GM21619 (cell line): ENCODE data around the gene OAS1.

Source experiments
- ATAC-seq: cut with Tn5 transposase; IDR thresholded peaks from one replicate; pipeline ENCODE4 v1.9.1; 2021; ENCODE audit not compliant: unreplicated experiment

Gene OAS1

GRCh38 chr12:112906712-112907414, at the start of gene OAS1:
Gene OAS1 (plus strand): TSS chr12:112906962. CDS start chr12:112907040, 78 bp downstream.
- ATAC-seq: peak; percentile 72

- no peak for ATAC-seq
Observed at GRCh38 chr12:112859291-112859690, 47.5 kb upstream of the OAS1 start.

GRCh38 chr12:112860181-112860580, 46.6 kb upstream of the OAS1 start:
- no peak for ATAC-seq

- ATAC-seq: no peak
Observed at GRCh38 chr12:112861284-112861683, 45.5 kb upstream of the OAS1 start.

GRCh38 chr12:112862636-112863290, 44.0 kb upstream of the OAS1 start:
- no peak for ATAC-seq

DNA sequence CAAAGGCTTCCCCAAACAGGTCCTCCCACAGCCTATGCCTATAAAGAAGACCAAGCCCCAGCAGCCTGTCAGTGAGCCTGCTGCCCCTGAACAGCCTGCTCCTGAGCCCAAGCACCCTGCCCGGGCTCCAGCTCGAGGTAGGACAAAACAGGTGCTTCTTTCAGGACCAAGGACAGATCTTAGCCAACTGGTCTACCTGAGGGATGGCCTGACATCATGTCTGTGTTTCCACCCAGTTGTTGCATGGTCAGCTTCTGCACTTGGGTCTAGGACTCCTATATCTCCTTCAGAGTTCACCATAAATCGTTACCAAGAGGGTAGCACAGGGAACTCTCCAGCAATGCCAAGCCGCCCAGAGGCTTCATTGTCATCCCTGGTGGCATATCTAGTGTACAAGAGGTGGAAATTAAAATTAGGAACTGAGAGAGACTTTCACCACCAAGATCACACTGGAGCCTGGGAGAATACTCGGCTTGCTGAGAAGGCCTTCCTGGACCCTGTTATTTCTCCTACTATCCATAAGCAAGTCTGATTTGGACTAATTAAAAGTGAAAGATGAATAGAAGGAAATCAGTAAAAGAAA, 38.2 kb upstream of the OAS1 start:
- ATAC-seq: no peak

DNA sequence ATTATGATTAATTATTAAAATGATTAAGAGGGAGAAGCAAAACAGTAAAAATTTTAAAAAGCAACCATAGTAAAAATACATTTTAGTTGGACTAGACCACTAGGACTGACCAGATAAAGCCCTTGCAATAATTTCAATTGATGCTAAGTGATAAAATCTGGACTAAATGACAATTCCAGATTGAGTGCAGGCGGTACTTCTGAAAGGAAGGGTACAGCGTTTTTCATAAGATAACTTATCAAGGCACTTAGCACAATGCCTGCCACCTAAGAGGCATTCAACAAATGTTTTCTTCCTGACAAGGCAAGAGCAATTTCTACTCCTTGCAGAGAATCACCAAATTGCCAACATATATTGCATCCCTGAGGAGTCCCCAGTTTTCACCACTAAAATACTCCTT, 37.7 kb upstream of the OAS1 start:
- no peak for ATAC-seq

DNA sequence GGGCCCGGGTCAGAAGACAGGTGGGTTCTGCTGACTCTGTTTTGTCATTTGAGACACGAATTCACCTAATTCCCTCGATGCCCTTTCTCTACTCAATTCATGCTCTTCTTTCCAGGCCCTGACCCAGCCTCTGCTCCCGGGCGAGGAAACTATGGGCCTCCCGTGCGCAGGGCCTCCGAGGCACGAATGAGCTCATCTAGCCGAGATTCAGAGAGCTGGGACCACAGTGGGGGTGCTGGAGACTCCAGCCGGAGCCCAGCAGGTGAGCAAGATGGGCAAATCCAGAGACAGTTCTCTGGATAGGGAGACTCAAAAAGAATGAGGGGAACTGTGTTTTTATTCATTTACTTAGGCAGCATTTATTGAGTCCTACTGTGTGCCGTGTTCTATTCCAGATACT, 37.0 kb upstream of the OAS1 start:
- ATAC-seq: no peak

- no peak for ATAC-seq
Observed at GRCh38 chr12:112870267-112870980, 36.3 kb upstream of the OAS1 start.

GRCh38 chr12:112875608-112876007, 31.2 kb upstream of the OAS1 start:
- ATAC-seq: no peak

DNA sequence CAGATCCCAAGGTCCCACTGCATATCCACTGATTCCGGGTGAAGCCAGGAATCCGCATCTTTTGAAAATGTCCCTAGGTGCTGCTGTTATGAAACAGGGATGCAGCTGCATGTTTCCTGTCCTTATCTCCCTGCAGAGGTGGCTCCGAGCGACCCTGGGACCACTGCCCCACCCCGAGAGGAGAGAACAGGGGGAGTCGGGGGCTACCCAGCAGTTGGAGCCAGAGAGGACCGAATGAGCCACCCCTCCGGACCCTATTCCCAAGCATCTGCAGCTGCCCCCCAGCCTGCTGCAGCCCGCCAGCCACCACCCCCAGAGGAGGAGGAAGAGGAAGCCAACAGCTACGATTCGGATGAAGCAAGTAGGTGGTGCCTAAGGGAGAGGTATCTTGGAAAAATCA, 30.3 kb upstream of the OAS1 start:
- ATAC-seq: no peak

GRCh38 chr12:112877006-112877405, 29.8 kb upstream of the OAS1 start:
- ATAC-seq: no peak

GRCh38 chr12:112878488-112878887, 28.3 kb upstream of the OAS1 start:
- no peak for ATAC-seq

GRCh38 chr12:112879191-112879705, 27.5 kb upstream of the OAS1 start:
- ATAC-seq: no peak

DNA sequence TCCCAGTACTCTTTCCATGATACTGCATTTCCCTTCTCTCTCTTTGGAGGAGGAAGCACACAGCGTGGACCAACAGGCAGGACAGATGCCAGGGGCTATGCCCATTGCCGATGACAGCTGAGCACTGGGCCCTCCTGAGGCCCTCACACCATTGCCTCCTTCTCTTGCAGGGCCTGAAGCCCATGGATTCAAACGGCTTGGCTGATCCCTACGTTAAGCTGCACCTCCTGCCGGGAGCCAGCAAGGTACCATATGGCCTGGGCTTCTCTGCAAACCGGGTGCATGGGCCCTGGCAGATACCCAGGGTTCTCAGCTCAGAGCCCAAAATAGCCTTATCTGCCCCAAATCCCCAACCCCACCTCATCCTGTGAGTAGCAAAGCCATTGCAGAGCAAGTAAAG, 25.2 kb upstream of the OAS1 start:
- ATAC-seq: no peak

DNA sequence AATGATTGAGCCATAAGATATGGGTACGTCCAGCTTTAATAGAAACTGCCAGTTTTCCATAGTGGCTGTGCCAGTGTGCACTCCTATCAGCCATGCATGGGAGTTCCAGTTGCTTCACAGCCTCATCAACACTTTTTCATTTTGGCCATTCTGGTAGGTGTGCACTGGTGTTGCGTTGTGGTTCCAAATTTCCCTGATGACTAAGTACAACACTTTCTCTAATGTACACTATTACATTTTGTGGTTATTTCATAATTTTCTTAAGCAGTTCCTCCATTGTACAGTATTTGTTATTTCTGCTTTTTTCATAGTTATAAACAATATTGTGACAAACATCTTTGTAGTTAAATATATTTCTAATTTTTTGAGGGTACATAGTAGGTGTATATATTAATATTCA, 21.5 kb upstream of the OAS1 start:
- no peak for ATAC-seq

GRCh38 chr12:112887550-112887949, 19.2 kb upstream of the OAS1 start:
- no peak for ATAC-seq

DNA sequence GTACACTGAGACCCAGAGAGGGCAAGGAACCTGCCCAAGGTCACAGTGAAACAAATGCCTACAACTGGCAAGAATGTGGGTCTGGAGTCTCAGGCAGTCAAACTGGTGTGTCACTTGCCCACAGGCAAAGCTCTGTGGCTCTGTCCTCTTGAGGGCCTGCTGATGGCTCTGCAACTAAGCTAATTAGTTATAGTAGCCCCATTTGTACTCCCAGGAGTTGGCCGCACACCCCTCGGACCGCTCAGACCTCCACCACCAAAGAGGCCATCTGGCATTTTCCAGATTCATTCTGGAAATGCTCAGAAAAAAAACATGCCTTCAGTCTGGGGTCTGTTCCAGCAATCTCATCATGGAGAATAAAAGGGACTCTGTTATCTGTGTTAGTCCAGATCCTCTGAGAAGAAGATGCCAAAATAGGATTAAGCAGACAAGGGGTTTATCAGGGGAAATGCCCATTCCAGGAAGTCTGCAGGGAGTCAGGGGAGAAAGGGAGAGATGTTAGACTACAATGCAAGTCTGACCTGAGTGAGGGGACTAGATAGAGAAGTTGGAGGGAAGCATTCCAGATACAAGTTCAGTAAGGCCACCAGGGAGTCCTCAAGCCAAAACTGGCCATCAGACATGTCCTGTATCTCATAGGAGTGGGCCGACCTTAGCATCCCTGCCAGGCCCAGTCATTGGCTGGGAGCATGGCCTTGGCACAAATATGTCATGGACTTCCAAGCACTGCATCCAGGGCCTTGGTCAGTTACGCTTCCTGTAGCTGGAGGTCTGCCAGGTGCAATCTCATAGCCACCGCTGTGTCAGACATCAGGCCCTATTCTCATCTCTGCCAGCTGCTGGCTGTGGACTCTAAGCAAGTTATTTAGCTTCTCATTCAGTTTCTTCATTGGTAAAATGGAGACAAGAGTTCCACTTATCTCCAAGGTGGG, 15.4 kb upstream of the OAS1 start:
- no peak for ATAC-seq

GRCh38 chr12:112892856-112893255, 13.9 kb upstream of the OAS1 start:
- no peak for ATAC-seq

GRCh38 chr12:112894128-112894527, 12.6 kb upstream of the OAS1 start:
- ATAC-seq: no peak
